GM21619 (cell line): ENCODE measurements around the gene CFAP100.

ENCODE experiments used
- ATAC-seq: cut with Tn5 transposase; IDR thresholded peaks from one replicate; pipeline ENCODE4 v1.9.1; 2021; ENCODE audit not compliant: unreplicated experiment

CFAP100 gene

DNA sequence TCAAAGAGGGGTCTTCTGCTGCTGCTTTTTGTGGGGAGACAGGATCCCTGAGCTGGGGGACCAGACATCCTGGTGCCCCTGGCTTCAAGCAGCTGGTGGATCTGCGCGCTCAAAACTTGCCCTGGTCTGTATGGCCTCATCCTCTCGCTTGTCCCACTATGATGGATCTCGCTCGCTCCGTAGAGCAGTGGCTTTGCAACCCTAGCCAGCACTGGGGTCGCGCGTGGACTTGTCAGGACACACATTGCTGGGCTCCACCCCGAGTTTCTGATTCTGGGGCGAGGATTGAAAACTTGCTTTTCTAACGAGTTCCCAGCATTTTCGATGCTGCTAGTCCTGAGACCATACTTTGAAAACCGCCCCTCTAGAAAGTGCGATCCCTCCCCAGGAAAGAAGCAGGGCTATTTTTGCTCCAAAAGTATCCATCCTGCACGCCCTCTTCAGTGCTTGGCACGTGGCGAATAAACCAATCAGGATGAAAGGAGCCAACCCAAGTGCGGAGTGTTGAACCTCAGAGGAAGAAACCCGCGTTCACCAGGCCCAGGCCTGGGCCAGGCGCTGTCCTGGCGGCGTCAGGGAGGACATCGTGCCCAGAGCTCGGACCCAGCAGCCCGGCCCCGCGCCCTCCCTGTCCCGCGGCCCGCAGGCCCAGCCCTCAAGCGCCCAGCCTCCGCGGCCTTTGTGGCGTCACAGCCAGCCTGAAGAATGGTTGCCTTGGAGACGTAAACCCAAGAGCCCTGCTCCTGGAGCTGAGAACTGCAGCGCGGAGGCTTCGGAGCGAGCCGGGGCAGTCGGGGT lies at the start of gene CFAP100:
Gene CFAP100, plus strand, starts transcription at position 731 of the 798 bp plus-strand sequence. CDS start 1,092 bp downstream, outside the sequence.
- ATAC-seq, result no peak

DNA sequence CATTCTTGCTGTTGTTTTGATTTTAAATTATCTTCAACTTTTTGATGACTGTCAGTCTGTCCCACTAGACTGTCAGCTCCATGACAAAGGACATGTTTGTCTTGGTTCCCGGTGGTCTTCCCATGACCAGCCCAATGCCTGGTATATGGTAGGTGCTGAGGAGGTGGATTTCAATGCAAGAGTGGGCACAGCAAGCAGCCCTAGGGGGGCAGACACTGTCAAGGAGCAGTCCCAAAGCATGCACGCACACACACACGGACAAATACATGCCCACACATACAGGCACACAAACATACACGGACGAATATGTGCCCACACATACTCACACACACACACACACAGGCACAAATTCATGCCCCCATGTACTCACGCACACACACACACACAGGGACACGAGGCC lies 49.5 kb upstream of the CFAP100 start:
- ATAC-seq, result no peak

DNA sequence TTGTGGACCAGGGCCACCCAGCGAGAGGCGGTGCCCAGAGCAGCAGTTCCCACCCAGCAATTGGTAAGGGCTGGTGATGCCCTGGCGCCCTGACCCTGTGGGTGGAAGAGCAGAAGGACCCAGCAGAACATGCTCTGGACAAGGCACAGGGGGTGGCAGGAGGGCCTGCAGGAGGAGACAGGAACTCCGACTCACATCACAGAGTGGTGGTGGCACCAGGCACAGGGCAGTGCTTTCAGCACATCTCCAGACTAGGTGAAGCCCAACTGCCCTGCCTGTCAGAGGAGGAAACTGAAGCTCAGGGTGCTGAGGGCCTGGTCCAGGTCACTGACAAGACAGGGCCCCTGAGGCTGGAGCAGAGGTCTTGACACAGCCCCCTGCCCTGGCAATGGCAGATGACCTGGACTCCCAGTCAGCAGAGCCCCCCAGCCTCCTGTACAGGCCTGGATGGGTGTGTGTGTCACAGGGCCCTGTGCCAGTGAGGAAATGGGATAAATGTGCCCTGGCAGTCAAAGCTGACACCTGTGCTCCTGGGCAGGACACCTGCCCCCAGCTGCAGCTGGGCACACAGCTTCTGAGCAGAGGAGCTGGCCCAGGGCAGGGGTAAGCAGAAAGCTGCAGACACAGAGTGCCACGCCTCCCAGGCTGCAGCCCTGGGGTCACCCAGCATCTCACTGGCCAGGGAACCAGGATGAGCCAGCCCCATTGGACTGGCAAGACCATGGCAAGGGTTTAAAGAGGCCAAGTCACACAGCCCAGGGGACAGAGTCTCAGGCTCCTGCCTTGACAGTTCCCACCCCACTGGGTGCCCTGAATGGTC lies 48.9 kb upstream of the CFAP100 start:
- no peak for ATAC-seq

DNA sequence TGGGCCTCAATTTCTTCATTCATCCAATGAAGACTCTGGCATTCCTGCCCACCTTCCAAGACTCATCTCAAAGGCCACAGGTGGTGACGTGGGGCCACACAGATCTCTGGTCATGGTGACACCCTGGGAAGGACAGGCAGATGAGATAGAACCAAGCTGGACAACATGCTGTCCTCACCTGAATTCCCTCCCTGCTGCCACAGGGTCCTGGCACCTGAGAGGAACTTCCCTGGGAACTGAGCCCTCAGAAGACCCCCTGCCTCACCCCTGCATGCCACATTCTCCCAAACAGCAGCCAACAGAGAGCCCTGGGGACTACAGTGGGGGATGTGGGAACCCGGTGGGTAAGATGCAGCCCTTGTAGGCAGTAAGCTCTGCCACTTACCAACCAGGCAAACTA lies 48.2 kb upstream of the CFAP100 start:
- no peak for ATAC-seq

DNA sequence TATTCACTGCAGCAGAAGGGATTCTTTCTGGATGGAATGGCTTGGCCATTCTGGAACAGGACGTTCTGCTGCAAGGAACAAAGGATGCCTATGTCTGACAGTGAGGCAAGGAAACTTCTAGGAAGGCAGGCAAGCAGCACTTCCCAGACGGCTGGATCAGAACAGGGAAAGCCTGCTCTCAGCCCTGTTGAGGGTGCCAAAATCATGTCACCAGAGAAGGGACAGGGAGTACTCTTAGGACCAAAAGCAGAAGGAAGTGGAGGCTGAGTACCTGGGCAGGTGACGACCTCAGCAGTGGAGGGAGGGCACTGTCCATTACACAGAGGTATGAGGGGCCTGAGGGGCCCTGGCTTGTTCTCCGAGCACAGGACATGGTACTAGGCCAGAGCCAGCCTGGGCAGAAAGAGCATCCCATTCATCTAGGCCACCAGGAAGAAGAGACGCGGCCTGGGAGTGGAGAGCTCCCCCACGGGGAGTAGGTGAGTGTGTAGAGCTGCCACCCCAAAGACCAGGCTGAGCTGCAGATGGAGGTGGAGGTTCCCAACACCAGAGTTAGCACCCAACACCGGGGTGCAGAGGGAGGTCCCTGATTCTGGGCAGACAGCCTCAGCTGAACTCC lies 47.1 kb upstream of the CFAP100 start:
- no peak for ATAC-seq

DNA sequence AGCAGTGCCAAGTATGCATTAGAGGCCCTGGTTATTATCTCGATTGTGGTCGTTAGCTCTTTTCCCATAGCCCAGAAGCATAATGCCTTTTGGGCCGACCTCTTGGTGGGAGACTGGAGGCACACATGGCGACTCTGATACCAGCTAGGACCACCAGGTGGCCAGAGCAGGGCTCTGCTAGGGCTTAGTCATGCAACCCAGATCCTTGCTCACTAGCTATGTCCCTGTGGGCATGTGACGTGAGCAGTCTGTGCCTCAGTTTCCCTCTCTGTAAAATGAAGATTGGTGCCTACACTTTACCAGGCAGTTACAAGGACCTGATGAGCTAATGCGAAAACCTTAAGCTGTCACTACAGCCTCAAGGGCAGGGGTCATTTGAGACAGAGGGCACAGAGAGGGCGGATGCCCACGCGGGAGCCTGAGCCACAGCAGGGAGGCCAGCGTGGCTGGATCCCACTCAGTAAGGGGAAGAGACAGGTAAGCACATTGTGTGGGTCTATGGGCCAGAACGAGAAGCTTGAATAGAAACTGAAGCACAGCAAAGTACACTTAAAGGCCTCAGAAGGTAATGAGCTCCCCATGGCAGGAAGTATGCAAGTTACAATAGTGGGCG lies 46.3 kb upstream of the CFAP100 start:
- ATAC-seq, result no peak

DNA sequence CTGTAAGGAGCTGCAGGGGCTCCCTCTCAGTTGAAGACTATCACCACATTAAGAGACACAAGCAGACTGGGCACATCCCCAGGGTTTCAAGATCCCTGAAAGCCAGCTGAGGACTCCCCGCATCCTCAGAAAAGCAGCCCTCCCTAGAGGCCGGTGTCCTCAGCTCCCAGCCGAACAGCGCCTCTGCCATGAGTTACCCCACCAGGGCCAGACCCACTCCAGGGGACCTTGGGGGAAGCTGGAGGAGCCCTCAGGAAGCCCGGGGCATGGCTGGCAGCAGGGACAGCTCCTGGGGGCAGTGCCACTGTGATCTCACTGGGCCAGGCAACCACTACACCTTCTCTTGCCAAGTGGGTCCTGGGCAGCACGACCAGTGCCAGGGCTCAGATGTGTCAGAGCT lies 45.6 kb upstream of the CFAP100 start:
- no peak for ATAC-seq

DNA sequence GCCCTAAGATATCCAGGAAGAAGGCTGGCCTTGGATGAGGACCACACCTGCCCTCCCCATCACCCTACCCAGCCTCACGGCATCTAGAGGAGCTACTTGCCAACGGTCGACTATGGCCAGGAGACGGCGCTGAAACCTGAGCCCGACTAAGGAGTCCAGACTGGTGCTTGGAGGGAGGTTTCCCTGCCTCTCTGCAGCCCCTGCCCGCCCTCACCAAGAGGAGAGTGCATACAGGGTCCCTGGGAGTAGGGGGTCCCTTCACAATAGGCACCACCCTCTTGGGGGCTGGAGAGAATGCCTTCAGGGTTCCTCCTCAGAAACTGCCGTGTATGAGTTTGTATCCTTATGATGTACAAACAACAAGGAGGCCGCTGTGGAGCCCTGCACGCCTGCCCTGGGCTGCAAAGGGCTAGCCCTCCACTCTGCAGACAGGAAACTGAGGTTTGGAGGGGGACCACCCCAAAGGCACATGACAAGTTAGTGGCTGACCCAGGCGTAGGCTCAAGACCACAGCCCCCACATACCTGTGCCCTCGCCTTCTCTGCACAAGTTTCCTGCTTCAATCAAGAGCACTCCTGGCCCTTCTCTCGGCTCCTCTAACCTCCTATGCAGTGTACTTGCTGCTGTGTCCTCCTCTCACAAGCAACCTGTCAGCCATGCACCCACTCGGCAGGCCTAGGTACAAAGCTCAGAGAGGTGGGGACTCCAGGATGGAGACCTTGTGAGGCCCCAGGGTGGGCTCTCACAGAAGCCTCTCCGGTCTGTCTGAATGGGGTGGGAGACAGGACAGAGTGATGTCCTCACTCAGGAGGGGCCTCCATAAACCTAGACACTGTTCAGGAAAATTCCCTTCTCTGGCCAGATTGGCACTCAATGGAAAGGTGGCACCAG lies 44.9 kb upstream of the CFAP100 start:
- no peak for ATAC-seq

DNA sequence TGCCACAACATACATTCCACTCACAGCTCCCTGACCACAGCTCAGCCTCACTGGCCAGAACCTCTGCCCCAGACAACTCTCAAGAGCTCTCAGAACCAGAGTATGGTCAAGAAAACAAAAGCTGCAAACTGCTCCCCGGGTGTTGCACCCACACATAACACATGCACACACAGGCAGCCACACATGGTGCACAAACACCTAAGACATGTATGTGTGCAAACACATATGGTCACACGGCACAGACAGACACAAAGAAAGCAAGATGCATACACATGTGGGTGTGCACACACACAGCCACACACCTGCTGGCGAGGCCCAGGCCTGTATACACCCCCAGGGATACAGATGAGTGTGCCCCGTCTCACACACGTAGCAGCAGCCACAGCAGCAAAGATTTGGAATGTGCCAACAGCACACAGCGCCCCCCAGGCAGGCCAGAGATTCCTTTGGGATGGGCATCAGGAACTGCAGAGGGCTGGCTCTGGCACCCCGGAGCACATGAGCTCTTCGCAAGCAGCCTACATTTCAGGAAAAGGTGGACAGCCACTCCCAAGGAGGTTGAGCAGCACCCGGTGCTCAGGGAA lies 44.1 kb upstream of the CFAP100 start:
- ATAC-seq, result no peak

DNA sequence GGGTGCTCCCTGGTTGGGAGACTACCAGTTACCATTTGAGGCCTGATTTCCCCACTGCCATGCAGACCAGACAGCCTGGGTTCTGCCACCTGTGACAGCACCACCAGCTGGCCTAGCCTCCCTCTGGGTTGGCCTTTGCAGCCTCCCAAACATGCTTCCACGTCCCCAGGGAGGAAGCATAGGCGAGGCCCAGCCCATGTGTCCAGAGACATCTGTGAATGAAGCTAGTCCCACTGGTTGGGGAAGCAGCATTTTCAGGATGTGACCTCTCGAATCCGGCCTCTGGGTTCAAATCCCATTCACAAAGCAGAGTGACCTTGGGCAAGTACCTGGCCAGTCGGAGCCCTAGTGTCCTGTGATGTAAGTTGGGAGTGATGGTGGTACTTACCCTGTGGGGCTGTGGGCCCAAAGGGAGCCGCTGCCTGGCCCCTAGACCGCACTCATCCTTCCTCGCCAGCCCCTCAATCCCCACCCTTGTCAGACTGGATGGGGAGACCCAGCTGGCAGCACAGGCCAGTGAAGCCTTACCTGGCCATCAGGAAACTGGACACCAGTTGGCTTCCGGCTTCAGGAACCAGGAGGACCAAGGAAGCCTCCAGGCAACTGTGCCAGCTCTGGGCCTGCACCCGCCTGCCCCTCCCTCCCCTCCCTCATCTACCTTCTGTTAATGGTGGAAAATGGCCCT lies 43.5 kb upstream of the CFAP100 start:
- ATAC-seq, result no peak

DNA sequence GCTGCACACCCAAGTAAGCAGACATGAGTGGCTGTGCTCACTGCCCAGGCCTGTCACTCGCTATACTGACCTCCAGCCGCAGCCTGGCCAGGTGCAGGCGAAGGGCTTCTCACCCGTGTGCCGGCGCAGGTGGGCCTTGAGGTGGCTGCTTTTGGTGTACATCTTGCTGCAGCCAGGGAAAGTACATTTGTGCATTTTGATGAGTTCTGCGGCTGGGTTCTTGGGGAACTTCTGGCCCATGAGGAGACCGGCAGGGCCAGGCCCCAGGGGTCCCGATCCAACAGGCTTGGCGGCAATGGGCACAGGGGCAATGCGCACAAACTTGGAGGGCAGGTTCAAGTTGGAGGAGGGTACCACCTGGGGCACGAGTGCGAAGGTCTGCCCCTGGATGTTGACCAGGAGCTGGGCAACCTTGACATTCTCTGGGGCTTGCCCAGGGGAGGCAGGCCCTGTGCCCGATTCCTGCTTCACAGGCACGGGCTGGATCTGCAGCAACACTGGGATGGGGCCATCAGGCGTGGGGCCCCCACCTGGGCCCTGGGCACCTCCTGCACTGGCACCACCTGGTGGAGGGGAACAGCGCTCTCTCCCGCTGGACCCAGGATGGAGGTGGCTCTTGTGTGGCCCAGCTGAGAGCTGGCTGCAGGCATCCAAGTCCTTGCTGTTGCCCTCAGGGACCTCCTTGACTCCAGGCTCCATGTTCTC lies 42.8 kb upstream of the CFAP100 start:
- no peak for ATAC-seq

DNA sequence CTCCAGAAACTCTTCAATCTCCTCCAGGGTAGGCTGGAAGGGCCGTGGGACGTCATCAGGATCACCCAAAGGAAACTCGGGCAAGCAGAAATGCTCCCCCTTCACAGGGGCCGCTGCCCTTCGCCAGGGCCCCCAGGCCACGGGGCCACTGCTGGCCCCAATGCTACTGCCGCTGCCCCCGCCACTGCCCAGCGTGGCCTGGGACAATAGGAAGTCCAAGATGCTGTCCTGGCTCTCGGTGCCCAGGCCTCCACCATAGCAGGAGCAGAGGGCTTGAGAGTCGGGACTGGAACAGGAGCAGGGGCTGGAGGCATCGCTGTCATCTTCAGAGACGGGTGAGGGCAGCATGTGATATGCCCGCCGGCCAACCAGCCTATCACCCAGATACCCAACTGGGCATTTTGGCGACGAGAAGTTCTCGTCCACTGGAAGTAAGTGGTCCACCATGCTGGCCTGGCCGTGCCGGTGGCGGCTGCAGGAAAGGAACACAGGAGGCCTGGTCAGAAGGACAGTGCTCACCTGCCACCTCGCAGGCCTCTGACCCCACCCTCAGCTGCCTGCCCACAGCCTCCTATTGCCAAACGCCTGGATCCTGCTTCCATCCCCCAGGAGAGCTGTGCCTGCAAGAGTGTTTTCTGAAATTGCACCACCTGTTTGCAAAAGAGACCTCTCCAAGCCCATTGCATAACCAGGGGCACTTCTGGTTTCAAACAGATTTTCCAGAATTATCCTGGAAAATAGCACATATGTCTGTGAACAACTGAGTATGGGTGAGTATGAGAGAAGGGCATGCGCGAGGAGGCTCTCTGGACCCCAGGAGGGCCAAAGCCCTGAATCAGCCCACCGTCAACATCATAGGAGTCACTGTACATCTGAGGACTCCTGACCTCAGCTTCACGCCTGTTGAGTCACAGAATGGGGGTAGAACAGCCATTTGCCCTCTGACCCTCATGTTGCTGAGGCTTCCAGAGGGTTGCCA lies 41.9 kb upstream of the CFAP100 start:
- no peak for ATAC-seq

DNA sequence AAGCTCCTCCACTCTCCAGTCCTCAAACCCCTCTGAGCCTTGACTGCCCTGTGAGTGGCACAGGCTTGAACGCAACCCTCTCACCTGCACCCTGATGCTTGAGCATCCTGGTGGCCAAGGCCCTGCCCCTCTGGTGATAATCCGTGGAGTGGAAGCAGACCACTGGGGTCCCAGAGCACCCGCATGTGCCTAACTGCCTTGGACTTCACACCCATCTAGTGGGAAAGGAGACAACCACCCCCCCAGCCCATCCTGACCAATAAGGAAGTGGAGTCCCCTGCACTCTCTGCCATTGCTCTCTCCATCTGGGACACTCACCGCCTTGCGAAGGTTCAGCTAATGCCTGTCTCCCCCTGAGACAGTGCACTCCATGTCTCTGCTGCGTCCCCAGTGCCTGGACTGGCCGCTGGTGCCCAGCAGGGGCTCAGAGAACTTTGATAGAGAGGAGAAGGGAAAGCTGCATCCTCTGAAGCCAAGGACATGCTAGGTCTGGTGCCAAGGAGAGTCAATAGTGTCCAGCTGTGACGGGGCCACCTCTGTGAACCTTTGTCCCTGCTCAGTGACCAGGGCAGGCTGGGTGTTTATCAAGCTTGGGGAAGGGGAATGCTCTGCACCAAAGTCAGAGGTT lies 40.9 kb upstream of the CFAP100 start:
- ATAC-seq, result no peak

DNA sequence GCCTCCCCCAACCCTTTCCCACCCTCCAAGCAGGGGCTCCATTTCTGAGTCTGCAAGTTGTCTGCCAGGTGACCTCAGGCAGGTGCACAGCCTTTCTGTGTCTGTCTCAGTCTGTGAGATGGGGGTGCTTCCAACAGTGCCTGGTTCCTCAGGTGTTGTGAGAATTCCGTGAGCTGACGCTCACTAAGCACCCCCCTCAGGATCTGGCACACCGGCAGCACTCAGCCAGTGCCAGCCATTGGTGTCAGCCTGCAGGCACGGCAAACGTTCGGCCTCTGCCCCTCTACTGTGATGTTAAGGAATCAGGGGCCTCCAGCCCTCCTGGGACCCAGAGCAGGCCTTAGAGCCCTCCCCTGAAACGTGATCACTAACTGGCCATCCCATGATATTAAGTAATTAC lies 39.9 kb upstream of the CFAP100 start:
- no peak for ATAC-seq

DNA sequence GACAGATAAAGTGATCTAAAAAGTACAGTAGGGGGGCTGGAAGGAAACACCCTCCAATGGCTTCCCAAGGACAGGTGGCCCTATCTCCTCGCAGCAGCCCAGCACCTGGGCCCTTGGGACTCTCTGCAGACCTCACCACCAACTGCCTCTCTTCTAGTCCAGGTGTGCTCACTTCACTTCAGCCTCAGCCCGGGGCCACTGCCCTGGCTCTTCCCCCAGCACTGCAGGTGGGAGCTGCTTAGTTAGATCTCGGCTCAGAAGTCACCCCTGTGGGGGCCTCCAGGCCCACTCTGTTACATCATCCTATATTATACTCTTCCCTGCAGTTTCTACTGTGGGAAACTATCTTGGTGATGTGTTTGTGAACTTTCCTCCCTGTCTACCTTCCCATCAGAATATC lies 39.5 kb upstream of the CFAP100 start:
- ATAC-seq, result no peak

DNA sequence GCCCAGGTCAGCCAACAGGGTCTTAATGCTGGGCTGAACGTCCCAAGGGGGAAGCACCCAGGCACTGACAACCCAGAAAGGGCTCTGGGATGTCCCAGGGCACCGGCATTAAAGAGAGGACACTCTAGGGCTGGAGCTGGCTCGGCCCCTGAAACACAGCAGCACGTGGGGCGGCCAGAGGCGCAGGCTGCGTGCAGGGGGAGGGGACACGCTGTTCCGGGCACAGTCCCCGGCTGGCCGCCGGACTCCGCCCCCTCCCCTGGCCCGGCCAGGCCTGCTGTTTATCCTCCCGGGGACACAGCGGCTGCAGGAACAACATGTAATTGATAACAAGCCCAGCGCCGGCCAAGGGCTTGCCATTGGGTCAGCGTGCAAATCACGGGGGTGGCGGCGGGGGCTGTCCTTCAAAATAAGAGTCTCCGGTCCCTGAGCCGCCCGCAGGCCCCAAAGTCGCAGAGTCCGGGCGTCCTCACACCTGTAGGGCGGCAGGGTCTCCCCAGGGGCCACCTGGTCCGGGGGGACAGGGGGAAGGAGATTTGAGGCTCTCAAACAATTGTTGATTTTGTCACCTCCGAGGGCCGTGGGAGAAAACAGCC lies 38.8 kb upstream of the CFAP100 start:
- no peak for ATAC-seq
